Parathyroid adenoma (tissue), 2 donors: ENCODE measurements around the gene SEC16A.

Experiments
- H2AFZ ChIP-seq: fragments of 300-600 bp; sonication (generic); one replicate; pipeline ENCODE4 v1.7.0; 2017; ENCODE audit warnings: antibody characterized with exemption, mild to moderate bottlenecking
- H3K27ac ChIP-seq: fragments of 300-600 bp; sonication (generic); one replicate; pipeline ENCODE4 v1.7.0; 2017
- H3K27me3 ChIP-seq: fragments of 300-600 bp; sonication (generic); one replicate; pipeline ENCODE4 v1.7.0; 2017; ENCODE audit warnings: low read length; ENCODE audit not compliant: control insufficient read depth, insufficient read depth
- H3K36me3 ChIP-seq: fragments of 300-600 bp; sonication (generic); one replicate; pipeline ENCODE4 v1.7.0; 2017; ENCODE audit warnings: low read length; ENCODE audit not compliant: control insufficient read depth, insufficient read depth
- H3K4me1 ChIP-seq: fragments of 300-600 bp; sonication (generic); one replicate; pipeline ENCODE4 v1.7.0; 2017; ENCODE audit warnings: control low read depth
- H3K4me2 ChIP-seq: fragments of 300-600 bp; sonication (generic); one replicate; pipeline ENCODE4 v1.7.0; 2017; ENCODE audit warnings: low read length
- H3K4me3 ChIP-seq: fragments of 300-600 bp; sonication (generic); one replicate; pipeline ENCODE4 v1.7.0; 2017; ENCODE audit warnings: low read depth, low read length
- H3K79me2 ChIP-seq: fragments of 300-600 bp; sonication (generic); one replicate; pipeline ENCODE4 v1.7.0; 2017; ENCODE audit warnings: control low read depth
- H3K9ac ChIP-seq: fragments of 300-600 bp; sonication (generic); one replicate; pipeline ENCODE4 v1.7.0; 2017; ENCODE audit warnings: mild to moderate bottlenecking
- H3K9me3 ChIP-seq: fragments of 300-600 bp; sonication (generic); one replicate; pipeline ENCODE4 v1.7.0; 2017; ENCODE audit warnings: low read length; ENCODE audit not compliant: control insufficient read depth
- CTCF ChIP-seq: fragments of 300-600 bp; sonication (generic); IDR thresholded peaks from one replicate; pipeline ENCODE4 v1.7.0; 2017; ENCODE audit warnings: antibody characterized with exemption, mild to moderate bottlenecking
- donor health status: primary hyperparathyroidism.

SEC16A gene

DNA sequence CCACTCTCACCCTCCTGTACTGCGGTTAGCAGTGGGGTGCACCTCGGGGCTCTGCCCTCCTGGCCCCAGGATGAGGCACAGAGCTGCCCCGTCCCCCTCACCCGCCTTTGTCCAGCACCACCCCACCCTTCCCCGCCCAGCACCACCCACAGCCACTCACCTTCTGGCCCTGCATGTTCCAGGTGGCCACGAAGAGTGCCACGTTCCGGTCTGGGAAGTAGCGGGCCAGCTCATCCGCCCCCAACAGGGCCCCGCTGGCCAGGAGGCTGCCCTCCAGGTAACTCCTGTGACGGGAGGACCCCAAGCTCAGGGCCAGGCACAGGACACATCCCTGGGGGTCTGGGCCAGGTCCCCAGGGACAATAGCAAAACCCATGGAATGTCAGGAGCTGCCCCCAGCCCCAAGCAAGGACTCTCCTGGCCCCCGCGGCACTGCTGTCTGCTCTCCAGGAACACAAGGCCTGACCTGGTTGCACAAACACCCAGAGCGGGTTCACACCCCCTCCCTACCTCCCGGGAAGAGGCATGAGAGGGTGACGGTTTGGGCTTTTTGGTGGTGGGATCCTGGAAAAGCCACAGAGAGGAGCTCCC, 48.2 kb downstream of the SEC16A start:
- TF ChIP-seq CTCF, result no peak
- H3K4me1 ChIP-seq, result no peaks in the 10 kb centered on the region
- H3K9ac ChIP-seq, result no peak overlapping the region
- H3K36me3 ChIP-seq, result no peaks in the 10 kb centered on the region
- H3K27me3 ChIP-seq, result no peaks in the 10 kb centered on the region
- no peak overlapping the region for H3K4me3 ChIP-seq
- H3K79me2 ChIP-seq, result peaks cover 2% of the 10 kb centered on the region
- H3K4me2 ChIP-seq, result no peak overlapping the region
- no peaks in the 10 kb centered on the region for H3K9me3 ChIP-seq
- H2AFZ ChIP-seq, result no peak overlapping the region
- no peak overlapping the region for H3K27ac ChIP-seq

DNA sequence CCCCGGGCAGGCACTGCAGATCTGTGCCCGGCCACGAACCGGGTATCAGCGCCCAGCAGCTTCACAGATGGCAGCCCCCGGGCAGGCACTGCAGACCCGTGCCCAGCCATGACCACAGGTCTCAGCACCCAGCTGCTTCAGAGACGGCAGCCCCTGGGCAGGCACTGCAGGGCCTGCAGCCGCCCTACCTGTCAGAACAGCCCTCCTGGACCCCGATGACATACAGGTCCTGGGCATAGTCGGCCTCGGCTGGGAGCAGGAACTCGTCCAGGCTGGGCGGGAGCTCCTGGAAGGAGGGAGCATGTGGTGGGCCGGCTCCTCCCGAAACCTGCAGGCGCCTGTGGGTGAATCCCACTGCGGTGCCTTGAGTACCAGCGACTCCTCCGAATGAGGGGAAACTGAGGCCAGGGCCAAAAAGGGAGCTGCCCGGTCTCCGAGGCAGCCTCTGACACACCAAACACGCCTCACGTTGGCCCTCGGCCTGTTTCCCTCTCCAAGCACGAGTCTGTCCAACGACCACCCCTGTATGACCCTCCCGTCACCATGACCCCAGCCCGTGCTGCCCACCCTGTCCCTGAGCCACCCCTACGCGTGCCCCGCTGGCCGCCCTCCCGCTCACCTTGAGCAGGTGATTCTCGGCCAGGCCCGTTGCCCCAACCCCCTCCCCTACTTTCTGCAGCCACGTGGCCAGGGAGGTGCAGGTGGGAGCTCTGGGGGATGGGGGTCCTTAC, 48.8 kb downstream of the SEC16A start:
- Histone ChIP-seq H3K9me3 (no peaks in the 10 kb centered on the region), H3K27me3 (no peaks in the 10 kb centered on the region), H3K4me2 (no peak overlapping the region), H2AFZ (no peak overlapping the region), H3K27ac (no peak overlapping the region), H3K4me1 (no peaks in the 10 kb centered on the region), H3K4me3 (no peak overlapping the region), H3K9ac (no peak overlapping the region), H3K36me3 (no peaks in the 10 kb centered on the region), H3K79me2 (peaks cover 2% of the 10 kb centered on the region)
- no peak for TF ChIP-seq CTCF

DNA sequence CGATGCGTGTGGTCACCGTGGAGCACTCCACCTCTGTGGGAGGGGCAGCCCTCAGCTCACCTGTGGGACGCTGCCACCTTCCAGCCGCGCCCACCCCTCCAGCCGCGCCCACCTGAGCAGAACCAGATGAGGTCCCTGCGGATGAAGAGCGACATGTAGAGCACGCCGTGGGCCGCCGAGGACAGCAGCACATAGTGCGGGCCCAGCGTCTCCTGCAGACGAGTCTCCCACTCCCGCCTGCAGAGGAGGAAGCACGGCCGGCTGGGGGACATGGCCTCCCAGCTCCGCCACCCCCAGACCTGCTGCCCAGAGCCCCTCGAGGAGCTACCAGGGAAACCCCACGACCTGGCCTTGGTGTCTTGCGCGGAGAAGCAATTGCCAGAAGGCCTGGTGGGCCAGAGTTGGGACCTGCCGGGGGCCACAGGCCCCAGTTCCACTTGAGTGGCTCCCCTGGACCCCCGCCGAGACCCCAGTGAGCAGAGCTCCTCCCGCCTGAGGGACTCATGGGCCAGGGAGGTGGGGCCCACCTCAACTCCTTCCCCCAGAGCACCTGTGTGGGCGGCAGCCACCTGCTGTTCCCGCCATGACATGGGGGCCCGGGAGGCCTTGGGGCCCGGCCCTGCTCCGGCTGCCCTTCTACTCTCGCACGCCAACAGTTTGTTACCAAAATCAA, 49.7 kb downstream of the SEC16A start:
- Histone ChIP-seq H3K27me3 (no peaks in the 10 kb centered on the region), H3K4me1 (no peaks in the 10 kb centered on the region), H3K4me3 (no peak overlapping the region), H2AFZ (no peak overlapping the region), H3K36me3 (no peaks in the 10 kb centered on the region), H3K27ac (no peak overlapping the region), H3K9me3 (no peaks in the 10 kb centered on the region), H3K9ac (no peak overlapping the region), H3K4me2 (no peak overlapping the region), H3K79me2 (peaks cover 2% of the 10 kb centered on the region)
- no peak for TF ChIP-seq CTCF

DNA sequence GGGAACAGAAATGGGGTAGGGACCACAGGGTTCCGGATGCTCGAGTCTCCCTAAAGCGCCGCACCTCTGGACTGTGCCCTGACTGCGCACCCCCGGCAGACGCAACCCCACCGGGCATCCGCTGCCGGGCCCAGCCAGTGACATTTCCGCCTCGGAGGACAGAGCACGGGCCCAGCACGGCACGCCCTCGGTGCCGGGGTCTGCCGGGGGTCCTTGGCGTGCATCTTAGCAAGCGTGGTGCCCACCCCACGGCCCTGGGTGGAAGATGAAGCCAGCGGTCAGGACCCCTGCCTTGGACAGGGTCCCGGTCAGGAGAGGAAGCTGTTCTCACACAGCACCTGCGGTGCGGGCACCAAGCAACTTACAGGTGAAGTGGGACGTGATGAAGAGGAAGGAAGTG, 50.2 kb downstream of the SEC16A start:
- H3K9ac ChIP-seq, result no peak overlapping the region
- no peaks in the 10 kb centered on the region for H3K27me3 ChIP-seq
- no peaks in the 10 kb centered on the region for H3K36me3 ChIP-seq
- TF ChIP-seq CTCF, result no peak
- H3K27ac ChIP-seq, result no peak overlapping the region
- no peaks in the 10 kb centered on the region for H3K4me1 ChIP-seq
- H3K4me3 ChIP-seq, result no peak overlapping the region
- no peak overlapping the region for H2AFZ ChIP-seq
- H3K9me3 ChIP-seq, result no peaks in the 10 kb centered on the region
- H3K79me2 ChIP-seq, result peaks cover 1% of the 10 kb centered on the region
- H3K4me2 ChIP-seq, result no peak overlapping the region
